Right lobe of liver (tissue), 4 donors: ENCODE measurements around the gene NWD2.

Experiments used
- POLR2A ChIP-seq: fragments of 450-650 bp; IDR thresholded peaks from one replicate; pipeline ENCODE4 v1.6.1; 2017; ENCODE audit warnings: antibody characterized with exemption, mild to moderate bottlenecking
- TF ChIP-seq, protein P1 (sequence below), 4 donors: fragments of 200-600 bp in 3 of 4; fragments of 450-650 bp in 1 of 4; IDR thresholded peaks; one replicate each; pipeline versions ENCODE4 v1.5.1 to v1.8.0; 2016 to 2022; ENCODE audit warnings: antibody characterized with exemption in 4 of 4, mild to moderate bottlenecking in 2 of 4
- donor health status: DM: no; HTN: no; CAD: no.
- donor health status: DM: no; HTN: no; CAD: no.
- donor health status: DM: no; HTN: yes; CAD: no.

DNA sequence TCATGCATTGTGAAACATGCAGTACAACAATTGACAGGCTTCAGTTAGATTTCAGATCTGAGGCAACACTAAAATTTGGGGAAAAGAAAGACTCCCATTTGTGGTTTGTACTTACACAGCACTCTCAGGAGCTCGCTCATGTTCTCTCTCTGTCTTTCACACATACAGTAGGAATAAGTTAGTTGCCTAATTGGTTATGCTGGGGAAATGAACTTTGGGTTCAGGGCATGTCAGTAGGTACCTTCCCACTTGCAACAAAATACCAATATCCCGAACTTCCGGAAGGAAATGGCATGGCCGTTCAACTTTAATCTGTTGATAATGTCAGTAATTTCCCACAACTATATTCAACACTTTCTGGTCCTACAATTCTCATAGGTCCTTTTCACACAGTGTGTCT, 223.3 kb downstream of the NWD2 start:
- TF ChIP-seq, protein P1, sequence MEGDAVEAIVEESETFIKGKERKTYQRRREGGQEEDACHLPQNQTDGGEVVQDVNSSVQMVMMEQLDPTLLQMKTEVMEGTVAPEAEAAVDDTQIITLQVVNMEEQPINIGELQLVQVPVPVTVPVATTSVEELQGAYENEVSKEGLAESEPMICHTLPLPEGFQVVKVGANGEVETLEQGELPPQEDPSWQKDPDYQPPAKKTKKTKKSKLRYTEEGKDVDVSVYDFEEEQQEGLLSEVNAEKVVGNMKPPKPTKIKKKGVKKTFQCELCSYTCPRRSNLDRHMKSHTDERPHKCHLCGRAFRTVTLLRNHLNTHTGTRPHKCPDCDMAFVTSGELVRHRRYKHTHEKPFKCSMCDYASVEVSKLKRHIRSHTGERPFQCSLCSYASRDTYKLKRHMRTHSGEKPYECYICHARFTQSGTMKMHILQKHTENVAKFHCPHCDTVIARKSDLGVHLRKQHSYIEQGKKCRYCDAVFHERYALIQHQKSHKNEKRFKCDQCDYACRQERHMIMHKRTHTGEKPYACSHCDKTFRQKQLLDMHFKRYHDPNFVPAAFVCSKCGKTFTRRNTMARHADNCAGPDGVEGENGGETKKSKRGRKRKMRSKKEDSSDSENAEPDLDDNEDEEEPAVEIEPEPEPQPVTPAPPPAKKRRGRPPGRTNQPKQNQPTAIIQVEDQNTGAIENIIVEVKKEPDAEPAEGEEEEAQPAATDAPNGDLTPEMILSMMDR (IDR thresholded peaks at IDR 0.05): no peak
- TF ChIP-seq POLR2A: no peak
